Activated CD4-positive, alpha-beta T cell treated with anti-CD3 and anti-CD28 coated beads for 4 hours (primary cell): ENCODE measurements around the gene OR11G2.
"Not testable (repeated sequence)": the region's sequence is repeated elsewhere in the genome, so short reads cannot be mapped to it uniquely, and the experiment has no call there.

ENCODE experiments used
- DNase-seq, 2 donors: peaks; one replicate each; pipeline ENCODE4 v3.0.0-alpha.2; 2020

The OR11G2 gene

DNA sequence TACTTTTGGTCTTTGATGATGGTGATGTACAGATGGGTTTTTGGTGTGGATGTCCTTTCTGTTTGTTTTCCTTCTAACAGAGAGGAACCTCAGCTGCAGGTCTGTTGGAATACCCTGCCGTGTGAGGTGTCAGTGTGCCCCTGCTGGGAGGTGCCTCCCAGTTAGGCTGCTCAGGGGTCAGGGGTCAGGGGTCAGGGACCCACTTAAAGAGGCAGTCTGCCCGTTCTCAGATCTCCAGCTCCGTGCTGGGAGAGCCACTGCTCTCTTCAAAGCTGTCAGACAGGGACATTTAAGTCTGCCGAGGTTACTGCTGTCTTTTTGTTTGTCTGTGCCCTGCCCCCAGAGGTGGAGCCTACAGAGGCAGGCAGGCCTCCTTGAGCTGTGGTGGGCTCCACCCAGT is 44.7 kb downstream of the OR11G2 start:
- not testable (repeated sequence) for DNase-seq

DNA sequence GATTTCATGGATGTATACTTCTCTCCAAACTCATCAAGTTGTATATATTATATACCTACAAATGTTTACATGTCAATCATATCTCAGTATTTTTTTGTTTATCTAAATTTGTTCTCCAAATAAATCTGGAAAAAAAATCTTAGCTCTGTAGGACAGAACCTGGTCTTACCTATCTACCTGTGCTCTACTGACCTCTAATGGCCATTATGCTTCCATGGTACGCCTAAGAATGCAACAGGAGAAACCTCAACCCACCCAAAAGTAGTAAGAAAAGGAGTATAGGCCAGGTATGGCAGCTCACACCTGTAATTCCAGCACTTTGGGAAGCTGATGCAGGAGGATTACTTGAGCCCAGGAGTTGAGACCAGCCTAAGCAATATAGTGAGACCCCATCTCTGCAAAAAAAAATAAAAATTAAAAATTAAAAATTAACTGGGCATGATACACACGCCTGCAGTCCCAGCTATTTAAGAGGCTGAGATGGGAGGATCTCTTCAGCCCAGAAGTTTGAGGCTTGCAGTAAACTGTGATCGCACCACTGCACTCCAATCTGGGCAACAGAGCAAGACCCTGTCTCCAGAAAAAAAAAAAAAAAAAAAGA is 57.0 kb downstream of the OR11G2 start:
- DNase-seq = no peak
